HepG2 (cell line): ENCODE results near the gene PNO1. TPM values are rescaled to one million over a fixed set of nuclear protein-coding genes. Genes with fewer than 3 reads are reported as not detected.

Source experiments
- ATAD3A ChIP-seq: sonication (generic); formaldehyde crosslinking; IDR thresholded peaks from 2 replicates; pipeline ENCODE4 v1.4.0; 2020; ENCODE audit warnings: missing genetic modification reagents
- BRF2 ChIP-seq: sonication (generic); formaldehyde crosslinking; IDR thresholded peaks from 2 replicates; pipeline ENCODE4 v1.8.1; 2022; ENCODE audit warnings: mild to moderate bottlenecking, missing genetic modification reagents
- DNMT1 ChIP-seq: sonication (generic); formaldehyde crosslinking; IDR thresholded peaks from 2 replicates; pipeline ENCODE4 v1.5.1; 2020; ENCODE audit warnings: mild to moderate bottlenecking, missing genetic modification reagents
- GMEB1 ChIP-seq: sonication (generic); formaldehyde crosslinking; IDR thresholded peaks from 2 replicates; pipeline ENCODE4 v1.5.1; 2020; ENCODE audit warnings: missing genetic modification reagents, mild to moderate bottlenecking, borderline replicate concordance
- HOXA3 ChIP-seq: sonication (generic); formaldehyde crosslinking; IDR thresholded peaks from 2 replicates; pipeline ENCODE4 v1.5.0; 2020; ENCODE audit warnings: missing genetic modification reagents
- KDM6A ChIP-seq: IDR thresholded peaks from 2 replicates; pipeline ENCODE4 v1.6.1; 2016; ENCODE audit warnings: low read depth
- LCORL ChIP-seq, 2 experiments: fragments of 450-650 bp in 1 of 2; sonication (generic) in 1 of 2; formaldehyde crosslinking in 1 of 2; IDR thresholded peaks; 2 replicates each; pipeline versions ENCODE4 v1.5.0 to v1.6.1; 2017 to 2020; ENCODE audit warnings: antibody characterized with exemption in 1 of 2, missing genetic modification reagents in 1 of 2
- MAFG ChIP-seq: sonication (generic); formaldehyde crosslinking; IDR thresholded peaks from 2 replicates; pipeline ENCODE4 v1.5.1; 2020; ENCODE audit warnings: mild to moderate bottlenecking, missing genetic modification reagents
- MYC ChIP-seq: sonication (generic); formaldehyde crosslinking; IDR thresholded peaks from 2 replicates; pipeline ENCODE4 v1.9.0; 2021; ENCODE audit warnings: missing genetic modification reagents, borderline replicate concordance
- PLRG1 ChIP-seq: fragments of 450-650 bp; conservative IDR thresholded peaks from 2 replicates; pipeline ENCODE4 v1.6.1; 2016
- PRDM15 ChIP-seq: sonication (generic); formaldehyde crosslinking; IDR thresholded peaks from 2 replicates; pipeline ENCODE4 v1.4.0; 2020; ENCODE audit warnings: missing genetic modification reagents
- SNAPC2 ChIP-seq: sonication (generic); formaldehyde crosslinking; IDR thresholded peaks from 2 replicates; pipeline ENCODE4 v1.8.1; 2022; ENCODE audit warnings: mild to moderate bottlenecking, missing genetic modification reagents
- SOX5 ChIP-seq: IDR thresholded peaks from 2 replicates; pipeline ENCODE4 v1.6.1; 2016; ENCODE audit warnings: borderline replicate concordance
- TBP ChIP-seq: sonication (generic); formaldehyde crosslinking; IDR thresholded peaks from 2 replicates; pipeline ENCODE4 v1.5.0; 2020; ENCODE audit warnings: missing genetic modification reagents
- TFDP1 ChIP-seq: IDR thresholded peaks from 2 replicates; pipeline ENCODE4 v1.6.1; 2016; ENCODE audit warnings: missing compliant biosample characterization, missing genetic modification reagents, borderline replicate concordance
- ZNF205 ChIP-seq: IDR thresholded peaks from 2 replicates; pipeline ENCODE4 v1.6.1; 2018; ENCODE audit warnings: missing biosample characterization, missing genetic modification reagents
- ZNF282 ChIP-seq: fragments of 450-650 bp; IDR thresholded peaks from 2 replicates; pipeline ENCODE4 v1.6.1; 2018; ENCODE audit not compliant: partially characterized antibody
- ZNF329 ChIP-seq: sonication (generic); formaldehyde crosslinking; IDR thresholded peaks from 2 replicates; pipeline ENCODE4 v1.9.0; 2021; ENCODE audit warnings: low read depth, mild to moderate bottlenecking, missing genetic modification reagents
- ZNF513 ChIP-seq: sonication (generic); formaldehyde crosslinking; conservative IDR thresholded peaks from 2 replicates; pipeline ENCODE4 v1.5.0; 2020; ENCODE audit warnings: missing genetic modification reagents
- ZNF557 ChIP-seq: sonication (generic); formaldehyde crosslinking; IDR thresholded peaks from 2 replicates; pipeline ENCODE4 v1.4.0; 2020; ENCODE audit warnings: missing genetic modification reagents
- ZNF839 ChIP-seq: sonication (generic); formaldehyde crosslinking; IDR thresholded peaks from 2 replicates; pipeline ENCODE4 v1.4.0; 2020; ENCODE audit warnings: missing genetic modification reagents, mild to moderate bottlenecking, borderline replicate concordance
- polyA plus RNA-seq, 8 experiments: library from polyadenylated mRNA; depleted of rRNA in 3 of 8; stranded (reverse) in 7 of 8; unstranded in 1 of 8; fragments of >200 nt; fragmentation: Illumina TruSeq in 4 of 8; extraction: Trizol in 4 of 8; gene quantifications; 2 replicates each; pipeline versions ENCODE4 v1.2.1 to v1.2.3, GENCODE V29; 2011 to 2016; ENCODE audit warnings: low read depth in 4 of 8, missing spikeins in 1 of 8, mixed read lengths in 1 of 8; ENCODE audit not compliant: insufficient read depth in 1 of 8
- total RNA-seq, 5 experiments: library from RNA; depleted of rRNA; stranded (reverse); fragments of >200 nt; fragmentation: Illumina TruSeq; extraction: Trizol; gene quantifications; 2 replicates each; pipeline ENCODE4 v1.2.3, GENCODE V29; 2016; ENCODE audit warnings: low read depth in 1 of 5

The PNO1 gene
- total and polyA plus RNA-seq, 2 of the 13 experiments (the other 11 are each of a cell fraction or from before 2014, with no cell fraction given), result 12.8 to 48.5 TPM

- TF ChIP-seq MAFG, result 0 out of 2 replicates have a peak, but pooled peaks have one; percentile 65
- no peak; the same call in 1 of the 2 replicates for TF ChIP-seq ZNF557 (CRISPR knock-in tag)
- TF ChIP-seq TBP (CRISPR knock-in tag), result no peak
- no peak for TF ChIP-seq ZNF513
- peak; percentile 40; the same call in 1 of the 2 replicates for TF ChIP-seq BRF2
- 0 out of 2 replicates have a peak, but pooled peaks have one; percentile 21 for TF ChIP-seq KDM6A
- TF ChIP-seq ZNF329 (CRISPR knock-in tag), result peak; percentile 86
- no peak for TF ChIP-seq PLRG1
- TF ChIP-seq ZNF205 (CRISPR knock-in tag), result peak; percentile 66
- no peak for TF ChIP-seq ZNF282
- TF ChIP-seq PRDM15 (CRISPR knock-in tag), result peak; percentile 42
- TF ChIP-seq TFDP1 (CRISPR knock-in tag), result peak; percentile 82; the same call in 1 of the 2 replicates
- TF ChIP-seq SOX5, result 0 out of 2 replicates have a peak, but pooled peaks have one; percentile 15
- peak; percentile 80 for TF ChIP-seq GMEB1 (CRISPR knock-in tag)
- TF ChIP-seq DNMT1 (CRISPR knock-in tag), result peak; percentile 61; the same call in 1 of the 2 replicates
- TF ChIP-seq LCORL (IDR thresholded peaks at IDR 0.05), result peak; percentile 92; the same call in 1 of the 2 replicates
- no peak; the same call in 1 of the 2 replicates for TF ChIP-seq LCORL (CRISPR knock-in tag; IDR thresholded peaks at IDR 0.05)
- no peak for TF ChIP-seq ATAD3A (CRISPR knock-in tag)
- TF ChIP-seq ZNF839 (CRISPR knock-in tag), result peak; percentile 74; the same call in 1 of the 2 replicates
- peak; percentile 99 for TF ChIP-seq MYC (CRISPR knock-in tag)
- no peak for TF ChIP-seq SNAPC2 (CRISPR knock-in tag)
- TF ChIP-seq HOXA3 (CRISPR knock-in tag), result peak; percentile 18; the same call in 1 of the 2 replicates
These were observed at the start of gene PNO1 (continued) for GRCh38 chr2:68157402-68158133.
